MCF 10A (cell line): ENCODE data around the gene KLF9. TPM values are rescaled to one million over a fixed set of nuclear protein-coding genes. Genes with fewer than 3 reads are reported as not detected.

Experiments used
- BruUV-seq: library from RNA; stranded (reverse); fragments of 400-500 nt; replicated peaks from 2 replicates; lab custom pipeline; 2021; lab: Mats Ljungman, UMichigan
- CTCF ChIA-PET: fragments of 300-600 bp; sonication (Branson Sonifier 250); formaldehyde crosslinking; extraction: SDS; loops from one replicate; lab custom pipeline; 2021; ENCODE audit warnings: antibody characterized with exemption, inconsistent platforms; lab: Yijun Ruan, JAX
- POLR2A ChIA-PET: fragments of 300-600, 350-650 bp; sonication (Branson Sonifier 250); formaldehyde crosslinking; extraction: SDS; loops from one replicate; lab custom pipeline; 2020; ENCODE audit warnings: antibody characterized with exemption, inconsistent platforms; lab: Yijun Ruan, JAX
- DNase-seq: peaks from one replicate; pipeline ENCODE4 v3.0.0-alpha.2; 2018; ENCODE audit not compliant: unreplicated experiment
- H3K27ac Mint-ChIP-seq: one replicate; pipeline ENCODE4 v1.8.0; 2022; ENCODE audit warnings: mild to moderate bottlenecking, low read depth, mixed read lengths; ENCODE audit not compliant: unreplicated experiment
- H3K27me3 Mint-ChIP-seq: one replicate; pipeline ENCODE4 v1.8.0; 2022; ENCODE audit warnings: mixed read lengths; ENCODE audit not compliant: insufficient read depth, unreplicated experiment
- H3K36me3 Mint-ChIP-seq: one replicate; pipeline ENCODE4 v1.8.0; 2022; ENCODE audit warnings: mild to moderate bottlenecking, moderate library complexity, mixed read lengths; ENCODE audit not compliant: insufficient read depth, unreplicated experiment
- H3K4me1 Mint-ChIP-seq: one replicate; pipeline ENCODE4 v1.8.0; 2022; ENCODE audit warnings: mixed read lengths; ENCODE audit not compliant: insufficient read depth, unreplicated experiment
- H3K4me3 Mint-ChIP-seq: one replicate; pipeline ENCODE4 v1.8.0; 2022; ENCODE audit warnings: mild to moderate bottlenecking, moderate library complexity, mixed read lengths; ENCODE audit not compliant: unreplicated experiment
- H3K9me3 Mint-ChIP-seq: one replicate; pipeline ENCODE4 v1.8.0; 2022; ENCODE audit warnings: mixed read lengths; ENCODE audit not compliant: unreplicated experiment
- intact Hi-C: fragments of 100-400 bp; cut with micrococcal nuclease; formaldehyde crosslinking; loops from 2 replicates; pipeline ENCODE4 v1.14.1; 2022
- total RNA-seq: library from RNA; stranded (reverse); gene quantifications from 2 replicates; pipeline ENCODE4 v1.2.3, GENCODE V29; 2022
- TF ChIP-seq, protein P1 (sequence below): fragments of 200-600 bp; IDR thresholded peaks from one replicate; pipeline ENCODE4 v1.8.0; 2022; ENCODE audit warnings: antibody characterized with exemption, mild to moderate bottlenecking; ENCODE audit not compliant: unreplicated experiment

KLF9 gene
- total RNA-seq, 1 experiment from 2014 or later, result 5.9 TPM

DNA sequence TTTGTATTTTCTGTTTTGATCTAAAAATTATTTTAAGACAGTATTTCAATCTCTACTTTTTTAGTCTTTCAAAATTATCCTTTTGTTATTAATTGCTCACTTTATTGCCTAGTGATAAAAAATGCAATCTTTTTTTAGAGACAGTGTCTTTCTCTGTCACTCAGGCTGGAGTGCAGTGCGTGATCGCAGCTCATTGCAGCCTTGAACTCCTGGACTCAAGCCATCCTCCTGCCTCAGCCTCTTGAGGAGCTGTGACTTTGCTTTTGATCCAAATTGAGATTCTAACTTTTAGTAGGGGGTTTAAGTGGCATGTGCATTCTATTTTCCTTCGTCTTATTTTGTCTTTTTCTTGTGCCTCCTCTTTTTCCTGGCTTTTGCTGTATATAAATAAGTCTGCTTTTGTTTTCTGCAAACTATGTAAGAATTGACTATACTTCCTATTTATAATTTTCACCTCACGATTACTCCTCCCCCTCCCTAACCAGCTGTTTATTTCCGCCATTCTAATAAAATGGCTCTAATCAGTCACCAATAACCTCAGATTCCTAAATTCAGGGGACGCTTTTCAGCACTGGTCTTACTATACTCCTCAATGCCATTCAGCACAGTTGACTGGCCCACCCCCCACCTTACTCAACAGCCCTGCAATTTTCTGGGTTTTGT, 32.3 kb downstream of the KLF9 start:
- H3K27ac Mint-ChIP-seq, result no peak overlapping the region
- TF ChIP-seq, protein P1, sequence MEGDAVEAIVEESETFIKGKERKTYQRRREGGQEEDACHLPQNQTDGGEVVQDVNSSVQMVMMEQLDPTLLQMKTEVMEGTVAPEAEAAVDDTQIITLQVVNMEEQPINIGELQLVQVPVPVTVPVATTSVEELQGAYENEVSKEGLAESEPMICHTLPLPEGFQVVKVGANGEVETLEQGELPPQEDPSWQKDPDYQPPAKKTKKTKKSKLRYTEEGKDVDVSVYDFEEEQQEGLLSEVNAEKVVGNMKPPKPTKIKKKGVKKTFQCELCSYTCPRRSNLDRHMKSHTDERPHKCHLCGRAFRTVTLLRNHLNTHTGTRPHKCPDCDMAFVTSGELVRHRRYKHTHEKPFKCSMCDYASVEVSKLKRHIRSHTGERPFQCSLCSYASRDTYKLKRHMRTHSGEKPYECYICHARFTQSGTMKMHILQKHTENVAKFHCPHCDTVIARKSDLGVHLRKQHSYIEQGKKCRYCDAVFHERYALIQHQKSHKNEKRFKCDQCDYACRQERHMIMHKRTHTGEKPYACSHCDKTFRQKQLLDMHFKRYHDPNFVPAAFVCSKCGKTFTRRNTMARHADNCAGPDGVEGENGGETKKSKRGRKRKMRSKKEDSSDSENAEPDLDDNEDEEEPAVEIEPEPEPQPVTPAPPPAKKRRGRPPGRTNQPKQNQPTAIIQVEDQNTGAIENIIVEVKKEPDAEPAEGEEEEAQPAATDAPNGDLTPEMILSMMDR, result no peak
- CTCF ChIA-PET, result interaction anchor here (0.7 kb wide), 1 partner anchor 35 kb away, joined by 3 read pairs; no protein-coding TSS in a partner anchor
- DNase-seq, result no peak
- intact Hi-C loops, result no loop called here
- no peaks in the 10 kb centered on the region for H3K4me1 Mint-ChIP-seq
- H3K27me3 Mint-ChIP-seq, result no peaks in the 10 kb centered on the region
- no TSS peak for BruUV-seq
- POLR2A ChIA-PET, result interaction anchor here (1.0 kb wide), 1 partner anchor 97 kb away, joined by 3 read pairs; no protein-coding TSS in a partner anchor
- peaks cover 24% of the 10 kb centered on the region for H3K36me3 Mint-ChIP-seq
- H3K9me3 Mint-ChIP-seq, result no peaks in the 10 kb centered on the region
- no peak overlapping the region for H3K4me3 Mint-ChIP-seq

DNA sequence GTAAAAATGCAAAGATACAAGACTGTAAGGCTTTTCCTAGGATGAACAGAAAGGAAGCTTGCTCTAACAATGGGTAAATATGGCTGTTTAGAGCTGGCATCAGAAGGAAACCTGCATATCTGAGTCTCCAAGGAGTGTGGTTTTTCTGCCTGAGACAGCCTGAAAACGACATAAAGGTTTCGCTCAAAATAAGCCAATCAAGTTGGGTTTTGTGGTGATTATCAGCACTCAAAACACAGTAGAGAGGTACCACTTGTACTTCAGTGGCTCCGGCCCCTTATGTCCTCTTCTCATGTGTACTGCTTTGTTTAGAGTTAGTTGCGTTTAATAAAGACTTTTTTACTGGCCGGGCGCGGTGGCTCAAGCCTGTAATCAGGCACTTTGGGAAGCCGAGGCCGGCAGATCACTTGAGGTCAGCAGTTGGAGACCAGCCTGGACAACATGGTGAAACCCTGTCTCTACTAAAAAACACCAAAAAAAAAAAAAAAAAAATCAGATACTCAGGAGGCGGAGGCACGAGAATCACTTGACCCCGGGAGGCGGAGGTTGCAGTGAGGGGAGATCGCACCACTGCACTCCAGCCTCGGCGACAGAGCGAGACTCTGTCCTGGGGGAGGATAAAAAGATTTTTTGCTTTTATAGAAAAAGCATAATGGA, 39.4 kb downstream of the KLF9 start:
- Mint-ChIP-seq H3K4me3 (no peak overlapping the region), H3K4me1 (no peaks in the 10 kb centered on the region), H3K27ac (no peak overlapping the region), H3K36me3 (no peaks in the 10 kb centered on the region), H3K9me3 (no peaks in the 10 kb centered on the region), H3K27me3 (no peaks in the 10 kb centered on the region)
- intact Hi-C loops, result no loop called here
- BruUV-seq, result no TSS peak
- ChIA-PET POLR2A (interaction anchor here (0.7 to 1.3 kb wide), 3 partner anchors 9 to 228 kb away, joined by 3 read pairs; no protein-coding TSS in a partner anchor), CTCF (interaction anchor here (1.2 kb wide), 1 partner anchor 265 kb away, joined by 3 read pairs; no protein-coding TSS in a partner anchor)
- TF ChIP-seq, protein P1, result no peak
- no peak for DNase-seq

DNA sequence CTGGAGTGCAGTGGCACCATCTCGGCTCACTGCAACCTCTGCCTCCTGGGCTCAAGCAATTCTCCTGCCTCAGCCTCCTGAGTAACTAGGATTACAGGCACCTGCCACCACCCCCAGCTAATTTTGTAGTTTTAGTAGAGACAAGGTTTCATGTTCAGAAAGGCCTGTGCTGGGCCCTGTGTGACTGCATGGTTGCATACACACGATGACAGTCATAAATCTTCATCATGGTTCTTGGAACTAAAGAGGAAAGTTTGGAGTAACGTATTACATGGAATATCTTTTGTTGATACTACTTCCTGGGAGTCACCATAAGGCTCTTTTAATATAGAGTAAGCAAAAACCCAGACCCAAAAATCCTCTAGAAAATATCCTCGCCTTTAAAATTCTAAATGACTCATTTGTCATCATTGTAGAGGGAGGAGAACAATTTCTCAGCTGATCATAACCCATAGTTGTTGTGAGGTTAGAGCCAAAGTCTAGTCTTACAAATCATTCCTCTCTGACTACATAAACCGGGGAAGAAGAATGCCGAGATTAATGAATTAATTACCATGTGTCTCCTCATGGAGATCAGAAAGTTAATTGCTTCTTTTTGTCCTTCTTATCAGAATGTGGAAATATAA, 47.0 kb downstream of the KLF9 start:
- no peak overlapping the region for H3K27ac Mint-ChIP-seq
- H3K27me3 Mint-ChIP-seq, result no peaks in the 10 kb centered on the region
- BruUV-seq, result no TSS peak
- no peak for DNase-seq
- CTCF ChIA-PET, result interaction anchor here (0.7 to 1.2 kb wide), 2 partner anchors 235 to 735 kb away, joined by 3 to 6 read pairs; no protein-coding TSS in a partner anchor
- H3K4me3 Mint-ChIP-seq, result no peak overlapping the region
- TF ChIP-seq, protein P1, result no peak
- peaks cover 7% of the 10 kb centered on the region for H3K36me3 Mint-ChIP-seq
- no peaks in the 10 kb centered on the region for H3K9me3 Mint-ChIP-seq
- intact Hi-C loops, result no loop called here
- POLR2A ChIA-PET, result no interaction called here
- H3K4me1 Mint-ChIP-seq, result peaks cover 5% of the 10 kb centered on the region

DNA sequence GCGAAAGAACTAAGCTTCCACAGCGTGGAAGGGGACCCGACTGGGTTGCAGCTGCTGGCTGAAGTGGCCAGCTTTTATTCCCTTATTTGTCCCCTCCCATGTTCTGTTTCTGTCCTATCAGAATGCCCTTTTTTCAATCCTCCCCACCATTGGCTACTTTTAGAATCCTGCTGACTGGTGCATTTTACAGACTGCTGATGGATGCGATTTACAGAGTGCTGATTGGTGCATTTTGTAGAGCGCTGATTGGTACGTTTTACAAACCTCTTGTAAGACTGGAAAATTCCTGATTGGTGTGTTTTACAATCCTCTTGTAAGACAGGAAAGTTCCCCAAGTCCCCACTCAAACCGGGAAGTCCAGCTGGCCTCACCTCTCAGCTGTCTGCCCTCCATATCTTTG, 50.7 kb downstream of the KLF9 start:
- CTCF ChIA-PET, result interaction anchor here (0.6 kb wide), 1 partner anchor 14 kb away, joined by 3 read pairs; no protein-coding TSS in a partner anchor
- H3K27me3 Mint-ChIP-seq, result no peaks in the 10 kb centered on the region

More for the DNA sequence above, 50.7 kb downstream of the KLF9 start:
- peaks cover 6% of the 10 kb centered on the region for H3K4me1 Mint-ChIP-seq
- no peaks in the 10 kb centered on the region for H3K9me3 Mint-ChIP-seq
- DNase-seq, result no peak
- intact Hi-C loops, result no loop called here
- POLR2A ChIA-PET, result interaction anchor here (0.7 kb wide), 1 partner anchor 22 kb away, joined by 3 read pairs; no protein-coding TSS in a partner anchor
- no peak overlapping the region for H3K4me3 Mint-ChIP-seq
- TF ChIP-seq, protein P1, result no peak
- no peak overlapping the region for H3K27ac Mint-ChIP-seq
- peaks cover 13% of the 10 kb centered on the region for H3K36me3 Mint-ChIP-seq
- no TSS peak for BruUV-seq
